Neural cell (in vitro differentiated cells): ENCODE measurements around the gene PLCB1.

ENCODE experiments used
- EP300 ChIP-seq: fragments of 450-650 bp; conservative IDR thresholded peaks from 2 replicates; pipeline ENCODE4 v1.6.1; 2014; ENCODE audit warnings: antibody characterized with exemption, mild to moderate bottlenecking, moderate library complexity; ENCODE audit not compliant: poor library complexity, severe bottlenecking
- EZH2 ChIP-seq: fragments of 200-600, 300-800 bp; shearing (Covaris generic), sonication (generic); IDR thresholded peaks from 2 replicates; pipeline ENCODE4 v1.6.1; 2014; ENCODE audit warnings: antibody characterized with exemption, low read length, borderline replicate concordance, mild to moderate bottlenecking; ENCODE audit not compliant: insufficient read depth, poor library complexity, severe bottlenecking
- SMC3 ChIP-seq: fragments of 450-650 bp; conservative IDR thresholded peaks from 2 replicates; pipeline ENCODE4 v1.6.1; 2014; ENCODE audit warnings: antibody characterized with exemption, mild to moderate bottlenecking, moderate library complexity; ENCODE audit not compliant: poor library complexity
- TF ChIP-seq, protein P1 (sequence below): fragments of 450-650 bp; IDR thresholded peaks from 2 replicates; pipeline ENCODE4 v1.5.1; 2014; ENCODE audit warnings: antibody characterized with exemption, mild to moderate bottlenecking, moderate library complexity; ENCODE audit not compliant: poor library complexity, severe bottlenecking

DNA sequence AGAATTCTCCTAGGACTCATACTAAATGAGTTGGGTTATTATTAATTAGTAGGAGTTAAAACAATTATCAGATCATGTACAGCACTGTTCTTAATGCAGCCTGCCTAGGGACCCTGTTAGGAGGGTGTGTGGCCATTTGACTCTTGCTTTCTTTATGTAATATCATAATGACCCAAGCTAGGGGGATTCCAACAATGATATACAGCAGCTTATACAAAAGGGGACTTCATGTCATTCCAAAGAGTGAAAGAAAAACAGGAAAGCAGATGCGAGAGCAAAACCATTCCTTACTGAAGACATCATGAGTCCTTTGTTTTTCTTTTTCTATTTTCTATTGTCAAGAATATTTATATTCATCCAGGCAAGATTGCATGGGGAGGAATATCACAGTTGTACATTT, 455.2 kb downstream of the PLCB1 start:
- TF ChIP-seq EP300 (no peak), EZH2 (no peak), SMC3 (no peak)
- TF ChIP-seq, protein P1, sequence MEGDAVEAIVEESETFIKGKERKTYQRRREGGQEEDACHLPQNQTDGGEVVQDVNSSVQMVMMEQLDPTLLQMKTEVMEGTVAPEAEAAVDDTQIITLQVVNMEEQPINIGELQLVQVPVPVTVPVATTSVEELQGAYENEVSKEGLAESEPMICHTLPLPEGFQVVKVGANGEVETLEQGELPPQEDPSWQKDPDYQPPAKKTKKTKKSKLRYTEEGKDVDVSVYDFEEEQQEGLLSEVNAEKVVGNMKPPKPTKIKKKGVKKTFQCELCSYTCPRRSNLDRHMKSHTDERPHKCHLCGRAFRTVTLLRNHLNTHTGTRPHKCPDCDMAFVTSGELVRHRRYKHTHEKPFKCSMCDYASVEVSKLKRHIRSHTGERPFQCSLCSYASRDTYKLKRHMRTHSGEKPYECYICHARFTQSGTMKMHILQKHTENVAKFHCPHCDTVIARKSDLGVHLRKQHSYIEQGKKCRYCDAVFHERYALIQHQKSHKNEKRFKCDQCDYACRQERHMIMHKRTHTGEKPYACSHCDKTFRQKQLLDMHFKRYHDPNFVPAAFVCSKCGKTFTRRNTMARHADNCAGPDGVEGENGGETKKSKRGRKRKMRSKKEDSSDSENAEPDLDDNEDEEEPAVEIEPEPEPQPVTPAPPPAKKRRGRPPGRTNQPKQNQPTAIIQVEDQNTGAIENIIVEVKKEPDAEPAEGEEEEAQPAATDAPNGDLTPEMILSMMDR = no peak
